HepG2 (cell line): ENCODE results near the gene TNC. TPM values are rescaled to one million over a fixed set of nuclear protein-coding genes. Genes with fewer than 3 reads are reported as not detected.
A peak's percentile ranks its signal among the peaks of the same experiment; 100 is the strongest.

Source experiments
- ATAC-seq: fragments of 200-7000 bp; cut with Tn5 transposase; 3 replicates; pipeline ENCODE4 v1.9.1; 2020; ENCODE audit warnings: mild to moderate bottlenecking, moderate library complexity
- BruUV-seq: library from RNA; stranded (reverse); fragments of 400-500 nt; replicated peaks from 2 replicates; lab custom pipeline; 2021; lab: Mats Ljungman, UMichigan
- CTCF ChIA-PET: fragments of 300-600 bp; formaldehyde crosslinking; extraction: SDS; loops from one replicate; lab custom pipeline; 2021; ENCODE audit warnings: low total read pairs, inconsistent platforms, low intra/inter-chr PET ratio; lab: Yijun Ruan, JAX
- POLR2A ChIA-PET: fragments of 350-600 bp; sonication (Branson Sonifier 250); formaldehyde crosslinking; loops from one replicate; lab custom pipeline; 2020; ENCODE audit warnings: antibody characterized with exemption, inconsistent platforms; lab: Yijun Ruan, JAX
- DNase-seq: peaks from one replicate; pipeline ENCODE4 v3.0.0-alpha.2; 2015; ENCODE audit warnings: low spot score
- FAIRE-seq: peaks from 3 replicates; lab custom pipeline; 2011; peaks lifted over from hg19 to GRCh38; lab: Jason Lieb, UNC
- H2AFZ ChIP-seq: one replicate; pipeline ENCODE4 v1.6.1; 2011; ENCODE audit warnings: low read length, inconsistent platforms
- H3K27ac ChIP-seq: fragments of 300-600 bp; 3 replicates; pipeline ENCODE4 v1.8.0; 2011; ENCODE audit warnings: mixed run types, mild to moderate bottlenecking, mixed read lengths, low read length, inconsistent platforms; ENCODE audit not compliant: insufficient read depth; ENCODE audit errors: extremely low read length
- H3K27me3 ChIP-seq, 2 experiments: fragments of 200-600 bp in 1 of 2; 2 replicates in 1 of 2; 3 replicates in 1 of 2; pipeline versions ENCODE4 v1.6.0 to v1.8.0; 2011; ENCODE audit warnings: low read length in 2 of 2, mild to moderate bottlenecking in 2 of 2, moderate library complexity in 2 of 2, inconsistent platforms in 1 of 2; ENCODE audit not compliant: insufficient read depth in 2 of 2, control insufficient read depth in 1 of 2
- H3K36me3 ChIP-seq, 2 experiments: fragments of 200-600 bp in 1 of 2; replicated peaks in 1 of 2; 2 replicates in 1 of 2; 3 replicates in 1 of 2; pipeline versions ENCODE4 v1.5.1 to v1.8.0; 2011; ENCODE audit warnings: low read length in 2 of 2, inconsistent platforms in 1 of 2; ENCODE audit not compliant: insufficient read depth in 2 of 2, control insufficient read depth in 1 of 2
- H3K4me1 ChIP-seq: 2 replicates; pipeline ENCODE4 v1.5.1; 2012; ENCODE audit warnings: low read length, inconsistent platforms; ENCODE audit not compliant: insufficient read depth
- H3K4me2 ChIP-seq: 2 replicates; pipeline ENCODE4 v1.6.0; 2011; ENCODE audit warnings: low read depth, low read length, inconsistent platforms
- H3K4me3 ChIP-seq, 3 experiments: fragments of 200-600 bp in 1 of 3; sonication (generic), shearing (Covaris generic) in 1 of 3; replicated peaks in 1 of 3; 2 replicates each; pipeline ENCODE4 v1.5.1; 2011 to 2016; ENCODE audit warnings: low read length in 3 of 3, inconsistent platforms in 2 of 3, low read depth in 2 of 3, mild to moderate bottlenecking in 2 of 3, control low read depth in 1 of 3, mixed read lengths in 1 of 3; ENCODE audit not compliant: insufficient read depth in 1 of 3
- H3K79me2 ChIP-seq: one replicate; pipeline ENCODE4 v1.6.1; 2011; ENCODE audit warnings: low read length, inconsistent platforms; ENCODE audit not compliant: insufficient read depth
- H3K9ac ChIP-seq: 2 replicates; pipeline ENCODE4 v1.6.0; 2011; ENCODE audit warnings: mild to moderate bottlenecking, low read depth, low read length, inconsistent platforms; ENCODE audit not compliant: insufficient read depth
- H3K9me3 ChIP-seq: 2 replicates; pipeline ENCODE4 v1.5.1; 2012; ENCODE audit warnings: mild to moderate bottlenecking, low read length
- H4K20me1 ChIP-seq: 2 replicates; pipeline ENCODE4 v1.6.0; 2011; ENCODE audit warnings: inconsistent platforms, mild to moderate bottlenecking, low read length, moderate library complexity; ENCODE audit not compliant: insufficient read depth
- BRCA1 ChIP-seq: sonication (generic); formaldehyde crosslinking; IDR thresholded peaks from 2 replicates; pipeline ENCODE4 v1.4.0; 2020; ENCODE audit warnings: missing genetic modification reagents
- MAFK ChIP-seq, 2 experiments: IDR thresholded peaks in 1 of 2; conservative IDR thresholded peaks in 1 of 2; 2 replicates each; pipeline ENCODE4 v1.6.1; 2011; ENCODE audit warnings: improper control_type of control experiment in 2 of 2, low read length in 2 of 2
- MLLT10 ChIP-seq: sonication (generic); formaldehyde crosslinking; IDR thresholded peaks from 2 replicates; pipeline ENCODE4 v1.4.0; 2020; ENCODE audit warnings: missing genetic modification reagents
- POGK ChIP-seq: sonication (generic); formaldehyde crosslinking; conservative IDR thresholded peaks from 2 replicates; pipeline ENCODE4 v1.8.0; 2022; ENCODE audit warnings: mild to moderate bottlenecking, moderate library complexity, missing genetic modification reagents
- POLR2G ChIP-seq: fragments of 200-400 bp; formaldehyde crosslinking; IDR thresholded peaks from 2 replicates; pipeline ENCODE4 v1.6.1; 2018; ENCODE audit warnings: mild to moderate bottlenecking, low read depth, low read length, moderate library complexity
- RNF219 ChIP-seq: sonication (generic); formaldehyde crosslinking; IDR thresholded peaks from 2 replicates; pipeline ENCODE4 v1.5.0; 2020; ENCODE audit warnings: mild to moderate bottlenecking, missing genetic modification reagents
- XBP1 ChIP-seq: sonication (generic); formaldehyde crosslinking; IDR thresholded peaks from 2 replicates; pipeline ENCODE4 v1.5.0; 2020; ENCODE audit warnings: missing genetic modification reagents
- ZC3H13 ChIP-seq: sonication (generic); formaldehyde crosslinking; IDR thresholded peaks from 2 replicates; pipeline ENCODE4 v1.8.1; 2023; ENCODE audit warnings: mild to moderate bottlenecking, missing genetic modification reagents, moderate library complexity
- ZHX1 ChIP-seq: sonication (generic); formaldehyde crosslinking; IDR thresholded peaks from 2 replicates; pipeline ENCODE4 v1.8.1; 2022; ENCODE audit warnings: low read depth, mild to moderate bottlenecking, missing genetic modification reagents
- ZNF234 ChIP-seq: sonication (generic); formaldehyde crosslinking; conservative IDR thresholded peaks from 2 replicates; pipeline ENCODE4 v1.5.1; 2020; ENCODE audit warnings: mild to moderate bottlenecking, missing genetic modification reagents
- ZNF704 ChIP-seq: sonication (generic); formaldehyde crosslinking; IDR thresholded peaks from 2 replicates; pipeline ENCODE4 v1.8.1; 2023; ENCODE audit warnings: mild to moderate bottlenecking, inconsistent platforms, moderate library complexity, missing genetic modification reagents, borderline replicate concordance
- ZZZ3 ChIP-seq: sonication (generic); formaldehyde crosslinking; IDR thresholded peaks from 2 replicates; pipeline ENCODE4 v1.4.0; 2020; ENCODE audit warnings: missing genetic modification reagents, mild to moderate bottlenecking, borderline replicate concordance
- WGBS: methylation state at CpG from one replicate; pipeline ENCODE4 v1.1.6; 2017; ENCODE audit warnings: low lambda C conversion rate; 5-methylcytosine and 5-hydroxymethylcytosine counted together
- in situ Hi-C: cut with HindIII; loops from 2 replicates; pipeline ENCODE4 v1.10.0; 2017; ENCODE audit warnings: low pct_unique_long_range_greater_than_20kb; ENCODE audit not compliant: extremely low pct_ligation_motif_present
- intact Hi-C: fragments of 100-400 bp; cut with micrococcal nuclease; formaldehyde crosslinking; loops from one replicate; pipeline ENCODE4 v1.10.0; 2022; ENCODE audit not compliant: unreplicated experiment
- polyA plus RNA-seq, 8 experiments: library from polyadenylated mRNA; depleted of rRNA in 3 of 8; stranded (reverse) in 7 of 8; unstranded in 1 of 8; fragments of >200 nt; fragmentation: Illumina TruSeq in 4 of 8; extraction: Trizol in 4 of 8; gene quantifications; 2 replicates each; pipeline versions ENCODE4 v1.2.1 to v1.2.3, GENCODE V29; 2011 to 2016; ENCODE audit warnings: low read depth in 4 of 8, missing spikeins in 1 of 8, mixed read lengths in 1 of 8; ENCODE audit not compliant: insufficient read depth in 1 of 8
- total RNA-seq, 5 experiments: library from RNA; depleted of rRNA; stranded (reverse); fragments of >200 nt; fragmentation: Illumina TruSeq; extraction: Trizol; gene quantifications; 2 replicates each; pipeline ENCODE4 v1.2.3, GENCODE V29; 2016; ENCODE audit warnings: low read depth in 1 of 5
- TF ChIP-seq, protein P1 (sequence below), 2 experiments: fragments of 450-650 bp in 1 of 2; sonication (generic) in 1 of 2; formaldehyde crosslinking; IDR thresholded peaks; 2 replicates each; pipeline versions ENCODE4 v1.5.0 to v1.8.0; 2020 to 2022; ENCODE audit warnings: mild to moderate bottlenecking in 1 of 2, missing genetic modification reagents in 1 of 2

Gene TNC
- total and polyA plus RNA-seq, 2 of the 13 experiments (the other 11 are each of a cell fraction or from before 2014, with no cell fraction given) = not detected

DNA sequence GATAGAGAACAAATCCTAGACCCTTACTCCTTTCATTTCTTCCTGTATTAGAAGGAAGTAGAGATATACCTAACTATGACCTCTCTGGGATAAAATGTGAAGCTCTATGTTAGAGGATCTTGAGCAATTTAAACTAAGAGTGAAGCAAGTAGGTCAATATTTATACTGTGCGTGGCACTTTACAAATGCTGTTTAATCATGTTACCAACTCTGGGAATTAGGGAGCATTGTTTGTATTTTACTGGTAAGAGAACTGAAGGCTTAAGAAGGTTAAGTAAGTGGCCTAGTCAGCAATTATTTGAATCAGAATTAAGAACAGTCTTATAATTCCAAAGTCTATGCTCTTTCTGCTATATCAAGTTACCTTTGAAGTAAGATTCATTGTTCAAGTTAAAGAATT is 12.0 kb downstream of the TNC start (continued):
- peak; percentile 87 for TF ChIP-seq MAFK (conservative IDR thresholded peaks at IDR 0.05 in 1 of 2, IDR thresholded peaks at IDR 0.05 in 1 of 2; ENCODE audit: low read length in 2 of 2)
- TF ChIP-seq XBP1 = no peak
- TF ChIP-seq, protein P1, sequence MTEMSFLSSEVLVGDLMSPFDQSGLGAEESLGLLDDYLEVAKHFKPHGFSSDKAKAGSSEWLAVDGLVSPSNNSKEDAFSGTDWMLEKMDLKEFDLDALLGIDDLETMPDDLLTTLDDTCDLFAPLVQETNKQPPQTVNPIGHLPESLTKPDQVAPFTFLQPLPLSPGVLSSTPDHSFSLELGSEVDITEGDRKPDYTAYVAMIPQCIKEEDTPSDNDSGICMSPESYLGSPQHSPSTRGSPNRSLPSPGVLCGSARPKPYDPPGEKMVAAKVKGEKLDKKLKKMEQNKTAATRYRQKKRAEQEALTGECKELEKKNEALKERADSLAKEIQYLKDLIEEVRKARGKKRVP (CRISPR knock-in tag; IDR thresholded peaks at IDR 0.05) = 0 out of 4 replicates have a peak, but pooled peaks of 1 of the 2 experiments have one; percentile 21
- TF ChIP-seq POLR2G = no peak

DNA sequence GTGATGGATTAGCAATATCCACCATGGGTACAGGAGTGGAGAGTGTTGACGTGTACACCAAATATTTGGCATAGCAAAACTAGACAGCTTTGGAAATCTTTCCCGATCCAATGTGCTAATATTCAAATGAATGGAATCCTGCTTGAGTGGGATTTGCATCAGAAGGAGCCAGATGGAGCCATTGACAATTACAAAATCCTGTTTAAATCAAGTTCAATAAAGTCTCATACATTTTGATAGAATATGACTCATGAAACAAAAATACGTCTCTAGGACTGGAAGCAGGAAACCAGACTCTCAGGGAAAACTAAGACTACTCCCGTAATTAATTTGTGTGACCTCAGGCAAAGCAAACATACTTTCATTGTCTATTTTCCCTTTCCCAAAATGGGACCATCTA is 13.0 kb downstream of the TNC start:
- no TSS peak for BruUV-seq
- H3K79me2 ChIP-seq = no peaks in the 10 kb centered on the region
- no peaks in the 10 kb centered on the region for H3K4me1 ChIP-seq
- CTCF ChIA-PET = no interaction called here
- no peak for TF ChIP-seq BRCA1
- no peak for TF ChIP-seq ZC3H13 (CRISPR knock-in tag)
- no peak for TF ChIP-seq POGK (CRISPR knock-in tag)
- no peak for TF ChIP-seq RNF219 (CRISPR knock-in tag)
- TF ChIP-seq POLR2G = no peak
- no peak for TF ChIP-seq ZHX1 (CRISPR knock-in tag)
- no peak for TF ChIP-seq MLLT10 (CRISPR knock-in tag)
- no peak for TF ChIP-seq ZNF234
- TF ChIP-seq ZNF704 (CRISPR knock-in tag) = no peak
- TF ChIP-seq ZZZ3 (CRISPR knock-in tag) = no peak
- DNase-seq (no peak), ATAC-seq (no peak), FAIRE-seq (no peak)
- H3K4me3 ChIP-seq = no peak overlapping the region
- no peaks in the 10 kb centered on the region for H3K36me3 ChIP-seq
- in situ Hi-C loops (no loop called here), intact Hi-C loops (no loop called here)
- no peaks in the 10 kb centered on the region for H4K20me1 ChIP-seq
- POLR2A ChIA-PET = no interaction called here
- no peak overlapping the region for H3K27ac ChIP-seq
- no peaks in the 10 kb centered on the region for H3K9me3 ChIP-seq
- no peak overlapping the region for H2AFZ ChIP-seq
- H3K9ac ChIP-seq = no peak overlapping the region
- H3K4me2 ChIP-seq = no peak overlapping the region
- no peaks in the 10 kb centered on the region for H3K27me3 ChIP-seq
- WGBS = 54% methylated on average over 4 of the region's 4 CpGs
